ENCODE data around the gene SNF8. TPM values are rescaled to one million over a fixed set of nuclear protein-coding genes. Genes with fewer than 3 reads are reported as not detected.

Gene SNF8
- total RNA-seq, 2 experiments from 2014 or later: 87.5 to 99.7 TPM

DNA sequence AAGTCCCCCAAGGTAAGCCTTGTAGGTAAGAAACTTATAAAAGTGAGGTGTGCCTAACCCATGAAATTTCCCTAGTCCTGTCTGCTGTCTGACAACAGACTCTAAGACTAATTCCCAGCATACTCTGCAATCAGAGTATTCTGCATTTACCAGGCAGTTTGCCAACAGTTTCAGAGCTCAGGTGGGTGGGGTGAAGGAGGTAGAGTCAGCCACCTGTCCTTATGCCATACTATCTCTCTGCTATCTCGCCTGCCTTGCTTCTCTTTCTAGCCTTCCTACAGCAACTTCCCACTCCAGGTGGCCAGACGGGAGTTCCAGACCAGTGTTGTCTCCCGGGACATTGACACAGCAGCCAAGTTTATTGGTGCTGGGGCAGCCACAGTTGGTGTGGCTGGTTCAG is 49.8 kb downstream of the SNF8 start:
- Mint-ChIP-seq H3K36me3 (ENCODE audit: low read depth) (peaks cover 51% of the 10 kb centered on the region), H3K9me3 (no peaks in the 10 kb centered on the region), H3K4me1 (ENCODE audit: low read depth) (peaks cover 26% of the 10 kb centered on the region), H3K27ac (no peak overlapping the region), H3K27me3 (no peaks in the 10 kb centered on the region), H3K4me3 (peak overlapping the region; percentile 29)
- ATAC-seq: no peak
- ChIA-PET CTCF (interaction anchor here (0.7 to 4.4 kb wide), 5 partner anchors 11 to 138 kb away, joined by 3 to 23 read pairs (median 4); no protein-coding TSS in a partner anchor), POLR2A (interaction anchor here (1.0 to 3.6 kb wide), 5 partner anchors 9 to 49 kb away, joined by 3 to 62 read pairs (median 4); partner anchors contain the start of gene UBE2Z)
- intact Hi-C loops (cut with micrococcal nuclease): loop anchor here (5.0 kb wide), 1 partner anchor 137 kb away; no protein-coding TSS in a partner anchor
- DNase-seq: no peak
- TF ChIP-seq, protein P1, sequence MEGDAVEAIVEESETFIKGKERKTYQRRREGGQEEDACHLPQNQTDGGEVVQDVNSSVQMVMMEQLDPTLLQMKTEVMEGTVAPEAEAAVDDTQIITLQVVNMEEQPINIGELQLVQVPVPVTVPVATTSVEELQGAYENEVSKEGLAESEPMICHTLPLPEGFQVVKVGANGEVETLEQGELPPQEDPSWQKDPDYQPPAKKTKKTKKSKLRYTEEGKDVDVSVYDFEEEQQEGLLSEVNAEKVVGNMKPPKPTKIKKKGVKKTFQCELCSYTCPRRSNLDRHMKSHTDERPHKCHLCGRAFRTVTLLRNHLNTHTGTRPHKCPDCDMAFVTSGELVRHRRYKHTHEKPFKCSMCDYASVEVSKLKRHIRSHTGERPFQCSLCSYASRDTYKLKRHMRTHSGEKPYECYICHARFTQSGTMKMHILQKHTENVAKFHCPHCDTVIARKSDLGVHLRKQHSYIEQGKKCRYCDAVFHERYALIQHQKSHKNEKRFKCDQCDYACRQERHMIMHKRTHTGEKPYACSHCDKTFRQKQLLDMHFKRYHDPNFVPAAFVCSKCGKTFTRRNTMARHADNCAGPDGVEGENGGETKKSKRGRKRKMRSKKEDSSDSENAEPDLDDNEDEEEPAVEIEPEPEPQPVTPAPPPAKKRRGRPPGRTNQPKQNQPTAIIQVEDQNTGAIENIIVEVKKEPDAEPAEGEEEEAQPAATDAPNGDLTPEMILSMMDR (IDR thresholded peaks at IDR 0.05): no peak

DNA sequence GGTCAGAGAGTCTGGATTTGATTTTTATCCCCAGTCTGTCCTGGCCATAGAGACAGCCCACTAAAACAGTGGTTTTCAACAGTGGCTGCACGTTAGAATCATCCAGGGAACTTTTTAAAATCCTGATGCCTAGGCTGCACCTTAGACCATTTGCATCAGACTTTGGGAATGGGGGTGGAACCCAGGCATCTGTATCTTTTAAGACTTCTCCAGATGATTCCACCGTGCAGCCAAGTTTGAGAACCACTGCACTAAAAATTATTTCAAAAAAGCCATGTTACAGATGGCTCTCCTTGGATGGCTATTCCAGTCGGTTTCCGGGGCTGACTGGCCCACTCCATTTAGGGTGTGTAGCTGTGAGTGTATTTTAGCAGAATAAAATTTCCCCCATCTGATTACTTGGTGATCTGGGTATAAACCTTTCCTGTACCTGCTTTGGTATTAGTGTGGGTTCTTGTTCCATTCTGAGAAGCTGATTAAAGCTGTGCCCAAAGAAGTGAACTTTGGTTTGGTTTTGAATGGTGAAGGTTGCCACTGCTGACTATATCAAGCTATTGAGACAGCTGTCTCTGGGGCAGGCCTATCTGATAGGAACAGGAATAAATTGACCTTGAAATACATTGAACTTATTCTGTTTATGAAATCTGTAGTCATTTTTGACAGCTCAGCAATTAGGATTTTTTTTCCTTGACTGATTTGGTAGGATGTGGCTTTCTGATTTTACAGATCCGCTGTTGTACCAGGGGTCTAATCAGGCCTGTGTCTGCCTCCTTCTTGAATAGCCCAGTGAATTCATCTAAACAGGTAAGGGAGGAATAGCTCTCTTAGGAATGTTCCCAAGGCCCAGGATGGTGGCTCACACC is 50.8 kb downstream of the SNF8 start:
- ATAC-seq: no peak
- no peaks in the 10 kb centered on the region for H3K9me3 Mint-ChIP-seq
- peaks cover 47% of the 10 kb centered on the region for H3K36me3 Mint-ChIP-seq (ENCODE audit: low read depth)
- H3K27me3 Mint-ChIP-seq: no peaks in the 10 kb centered on the region
- peak overlapping the region; percentile 94 for H3K4me3 Mint-ChIP-seq
- H3K27ac Mint-ChIP-seq: peak overlapping the region; percentile 98
- H3K4me1 Mint-ChIP-seq (ENCODE audit: low read depth): peaks cover 26% of the 10 kb centered on the region
- intact Hi-C loops (cut with micrococcal nuclease): loop anchor here (5.0 kb wide), 1 partner anchor 138 kb away; no protein-coding TSS in a partner anchor
- DNase-seq: no peak
- CTCF ChIA-PET: interaction anchor here (0.7 to 4.4 kb wide), 8 partner anchors 10 to 139 kb away, joined by 3 to 23 read pairs (median 4); no protein-coding TSS in a partner anchor
- TF ChIP-seq, protein P1 (IDR thresholded peaks at IDR 0.05): no peak
- POLR2A ChIA-PET: interaction anchor here (1.0 to 3.6 kb wide), 9 partner anchors 10 to 72 kb away, joined by 3 to 62 read pairs (median 4); partner anchors contain the start of gene UBE2Z

DNA sequence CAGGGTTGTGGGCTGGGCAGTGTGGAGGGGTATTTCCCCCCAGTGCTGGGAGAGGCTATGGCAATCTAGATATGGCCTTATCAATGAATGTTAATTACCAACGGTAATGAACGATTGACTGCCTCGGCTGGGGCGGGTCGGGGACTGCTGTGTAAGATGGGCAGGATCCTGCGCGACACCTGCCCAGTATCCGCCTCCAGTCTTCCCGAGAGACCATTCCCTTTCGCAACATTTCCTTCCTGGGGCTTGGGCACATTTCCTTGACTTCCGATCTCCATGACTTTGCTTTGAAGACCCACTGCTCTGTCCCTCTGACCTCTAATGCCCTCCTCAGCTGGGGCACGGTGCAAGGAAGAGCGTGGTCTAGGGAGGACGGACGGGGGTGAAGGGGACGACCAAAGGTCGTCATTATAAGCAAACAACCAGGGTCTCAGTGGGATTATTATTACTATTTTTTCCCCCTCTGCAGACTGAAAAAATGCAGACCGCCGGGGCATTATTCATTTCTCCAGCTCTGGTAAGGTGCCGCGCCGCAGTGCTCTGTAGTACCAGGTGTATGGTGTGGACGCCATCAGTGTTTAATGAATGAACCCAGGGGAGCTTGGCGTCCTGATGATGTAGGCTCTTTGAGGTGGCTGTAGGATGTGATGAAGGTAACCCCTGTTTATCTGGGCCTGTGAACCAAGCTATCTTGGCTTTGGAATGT is 51.5 kb downstream of the SNF8 start:
- peaks cover 42% of the 10 kb centered on the region for H3K36me3 Mint-ChIP-seq (ENCODE audit: low read depth)
- CTCF ChIA-PET: interaction anchor here (0.9 to 4.4 kb wide), 9 partner anchors 9 to 257 kb away, joined by 3 to 23 read pairs (median 5); no protein-coding TSS in a partner anchor
- POLR2A ChIA-PET: interaction anchor here (1.0 to 3.6 kb wide), 8 partner anchors 10 to 71 kb away, joined by 3 to 62 read pairs (median 4); partner anchors contain the start of gene UBE2Z
- TF ChIP-seq, protein P1 (IDR thresholded peaks at IDR 0.05): no peak
- peak overlapping the region; percentile 94 for H3K4me3 Mint-ChIP-seq
- H3K9me3 Mint-ChIP-seq: no peaks in the 10 kb centered on the region
- H3K27ac Mint-ChIP-seq: peak overlapping the region; percentile 98
- ATAC-seq (no peak), DNase-seq (peak; percentile 38)
- intact Hi-C loops (cut with micrococcal nuclease): loop anchor here (5.0 kb wide), 1 partner anchor 139 kb away; no protein-coding TSS in a partner anchor
- peaks cover 26% of the 10 kb centered on the region for H3K4me1 Mint-ChIP-seq (ENCODE audit: low read depth)
- H3K27me3 Mint-ChIP-seq: no peaks in the 10 kb centered on the region

DNA sequence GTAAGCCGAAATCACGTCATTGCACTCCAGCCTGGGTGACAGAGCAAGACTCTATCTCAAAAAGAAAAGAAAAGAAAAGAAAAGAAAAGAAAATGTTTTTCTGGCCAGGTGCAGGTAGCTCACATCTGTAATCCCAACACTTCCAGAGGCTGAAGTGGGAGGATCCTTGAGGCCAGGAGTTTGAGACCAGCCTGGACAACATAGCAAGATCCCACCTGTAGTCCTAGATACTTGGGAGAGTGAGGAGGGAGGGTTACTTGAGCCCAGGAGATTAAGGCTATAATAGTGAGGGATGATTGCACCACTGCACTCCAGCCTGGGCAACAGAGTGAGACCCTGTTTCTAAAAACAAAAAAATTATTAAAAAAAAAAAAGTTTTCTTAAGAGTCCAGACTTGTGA is 54.6 kb downstream of the SNF8 start:
- intact Hi-C loops (cut with micrococcal nuclease): loop anchor here (5.0 kb wide), 1 partner anchor 142 kb away; no protein-coding TSS in a partner anchor

More for the DNA sequence above, 54.6 kb downstream of the SNF8 start:
- Mint-ChIP-seq H3K27me3 (no peaks in the 10 kb centered on the region), H3K4me1 (ENCODE audit: low read depth) (peaks cover 14% of the 10 kb centered on the region), H3K27ac (no peak overlapping the region), H3K4me3 (no peak overlapping the region), H3K36me3 (ENCODE audit: low read depth) (peaks cover 17% of the 10 kb centered on the region), H3K9me3 (no peaks in the 10 kb centered on the region)
- CTCF ChIA-PET: interaction anchor here (2.0 to 3.4 kb wide), 2 partner anchors 11 to 211 kb away, joined by 6 to 9 read pairs; no protein-coding TSS in a partner anchor
- POLR2A ChIA-PET: no interaction called here
- ATAC-seq (no peak), DNase-seq (no peak)
- TF ChIP-seq, protein P1 (IDR thresholded peaks at IDR 0.05): no peak

Data from activated CD8-positive, alpha-beta T cell treated with anti-CD3 and anti-CD28 coated beads for 36 hours (primary cell).